Loucy (cell line): ENCODE results near the gene USP19.

Experiments used
- CTCF ChIP-seq: fragments of 200-600 bp; sonication (generic); conservative IDR thresholded peaks from 2 replicates; pipeline ENCODE4 v1.5.1; 2014; ENCODE audit warnings: mild to moderate bottlenecking, antibody characterized with exemption, low read length
- EZH2phosphoT487 ChIP-seq: fragments of 200-600 bp; IDR thresholded peaks from 2 replicates; pipeline ENCODE4 v1.6.1; 2018; ENCODE audit warnings: antibody characterized with exemption, mild to moderate bottlenecking, moderate library complexity, borderline replicate concordance

- no peak for TF ChIP-seq CTCF
- TF ChIP-seq EZH2phosphoT487: no peak
Observed at GRCh38 chr3:49081429-49081828, 39.2 kb downstream of the USP19 start.
